Medulla oblongata (tissue), 1 donor: Measurements from ENCODE around the gene EHMT1.

Source experiments
- DNase-seq: peaks from one replicate; pipeline ENCODE4 v3.0.0-alpha.2; 2015; ENCODE audit errors: extremely low spot score

EHMT1 gene

DNA sequence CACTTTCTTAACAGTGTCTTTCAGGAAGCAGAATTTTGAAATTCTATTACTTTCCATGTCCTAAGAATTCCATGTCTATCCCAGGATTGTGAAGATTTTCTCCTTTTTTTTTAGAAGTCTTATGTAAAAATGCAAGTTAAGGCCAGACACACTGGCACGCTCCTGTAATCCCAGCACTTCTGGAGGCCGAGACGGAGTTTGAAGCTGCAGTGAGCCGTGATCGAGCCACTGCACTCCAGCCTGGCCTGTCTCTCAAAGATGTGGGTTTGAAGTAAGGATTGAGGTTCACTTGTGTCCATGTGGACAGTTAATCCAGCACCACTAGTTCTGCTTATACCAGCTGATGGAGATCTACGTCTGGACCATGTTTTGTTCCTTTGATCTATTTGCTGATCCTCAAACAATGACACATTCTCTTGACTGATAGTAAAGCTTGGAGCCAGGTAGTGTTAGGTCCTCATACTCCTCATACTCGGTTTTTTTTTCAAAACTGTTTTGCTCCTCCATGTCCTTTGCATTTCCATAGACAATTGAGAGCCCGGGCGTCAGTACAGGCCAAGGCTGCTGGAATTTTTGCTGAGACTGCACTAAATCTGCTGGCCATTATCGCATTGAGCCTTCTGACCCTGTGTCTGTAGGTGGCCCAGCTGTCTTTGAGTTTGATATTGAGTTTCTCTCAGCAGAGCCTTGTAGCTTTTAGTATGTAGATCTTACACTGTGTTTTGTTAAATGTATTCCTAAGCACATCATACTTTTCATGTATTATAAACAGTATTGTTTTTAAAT is 205.4 kb downstream of the EHMT1 start:
- no peak for DNase-seq

DNA sequence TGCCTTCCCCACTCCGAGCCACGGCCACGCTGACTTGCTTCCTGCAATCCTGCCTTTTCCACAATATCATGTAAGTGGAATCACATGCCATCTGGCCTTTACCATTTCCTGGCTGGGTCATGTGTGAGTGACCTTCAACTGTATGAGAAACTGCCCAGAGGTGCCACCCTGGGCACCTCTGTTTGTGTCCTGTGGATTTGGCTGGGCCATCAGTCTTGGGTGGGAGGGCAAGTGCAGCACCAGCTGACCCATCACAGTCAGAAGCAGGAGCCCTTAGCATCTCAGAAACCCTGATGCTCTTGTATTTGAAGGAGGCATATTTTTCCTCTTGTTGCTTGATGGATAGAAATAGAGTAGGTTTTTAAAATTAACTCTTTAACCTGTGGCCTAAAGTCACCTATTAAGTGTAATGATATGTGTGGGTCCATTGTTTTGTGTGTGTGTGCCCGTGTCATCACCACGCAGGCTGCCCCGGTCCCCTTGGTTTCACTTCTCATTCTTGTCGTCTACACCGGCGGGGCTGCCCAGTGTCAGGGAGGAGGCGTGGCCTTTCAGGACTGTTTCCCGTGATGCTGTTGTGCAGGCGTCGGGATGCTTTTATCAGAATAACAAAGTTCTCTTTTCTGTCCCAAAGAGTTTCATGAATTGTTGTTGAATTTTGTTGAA is 206.7 kb downstream of the EHMT1 start:
- DNase-seq = no peak

DNA sequence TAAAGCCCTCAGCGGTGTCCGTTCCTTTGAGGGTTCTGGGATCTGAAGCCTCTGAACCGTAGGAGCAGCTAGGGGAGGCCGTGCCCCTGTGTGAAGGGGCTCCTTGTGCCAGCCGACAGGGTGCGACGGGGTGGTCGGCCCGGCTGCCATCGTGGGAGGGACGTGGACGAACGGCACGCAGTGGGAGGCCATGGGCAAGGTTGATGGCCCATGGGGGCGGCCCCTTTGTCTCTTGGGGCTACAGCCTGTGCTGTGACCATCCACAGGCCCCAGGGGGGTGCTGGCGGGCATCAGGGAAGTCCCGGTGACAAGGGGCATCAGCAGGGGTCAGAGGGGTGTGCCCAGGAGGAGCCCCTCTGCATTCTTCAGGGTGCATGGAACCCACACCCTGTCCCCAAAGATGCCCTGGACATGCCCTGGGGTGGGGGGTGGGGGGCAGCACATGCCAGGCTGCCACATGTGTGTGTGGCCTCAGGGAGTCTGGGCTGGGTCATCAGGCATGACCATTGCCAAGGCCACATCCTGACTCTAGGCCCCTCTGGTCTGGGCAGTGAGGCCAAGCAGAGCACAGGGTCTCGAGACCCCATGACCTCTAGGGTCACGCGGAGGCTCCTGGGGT is 209.2 kb downstream of the EHMT1 start:
- no peak for DNase-seq

DNA sequence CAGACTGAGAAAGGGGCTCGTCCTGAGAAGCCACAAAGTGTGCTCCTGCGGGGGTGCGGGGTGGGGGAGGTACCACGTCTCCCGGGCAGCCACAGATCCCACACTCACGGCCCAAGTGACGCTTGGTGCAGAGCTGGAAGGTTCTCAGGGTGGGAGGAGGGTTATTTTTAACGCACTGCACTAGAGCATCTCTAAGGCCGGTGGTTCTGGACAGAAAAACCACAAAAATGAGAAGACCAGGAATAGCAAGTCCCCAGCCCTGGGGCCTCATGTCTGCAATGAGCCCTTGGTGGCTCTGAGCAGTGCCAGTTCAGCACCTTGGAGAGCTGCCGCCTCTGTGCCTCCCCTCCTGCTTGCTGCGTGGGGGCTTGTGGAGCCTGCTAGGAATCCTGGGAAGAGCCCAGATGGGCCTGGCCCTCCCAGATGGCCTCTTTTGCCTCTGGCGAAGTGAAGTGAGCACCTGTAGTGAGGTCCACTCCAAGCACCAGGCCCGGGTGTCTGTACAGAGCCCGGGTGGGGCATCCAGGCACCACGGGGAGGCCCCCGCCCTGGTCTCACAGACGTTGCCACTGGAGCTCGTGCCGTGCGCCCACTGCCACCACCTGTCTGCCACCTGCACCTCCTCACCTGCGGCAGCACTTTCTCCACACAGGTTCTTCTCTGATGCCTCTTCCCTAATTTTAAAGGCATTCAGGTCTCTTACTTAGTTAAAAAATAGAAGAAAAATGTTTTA is 209.9 kb downstream of the EHMT1 start:
- no peak for DNase-seq

DNA sequence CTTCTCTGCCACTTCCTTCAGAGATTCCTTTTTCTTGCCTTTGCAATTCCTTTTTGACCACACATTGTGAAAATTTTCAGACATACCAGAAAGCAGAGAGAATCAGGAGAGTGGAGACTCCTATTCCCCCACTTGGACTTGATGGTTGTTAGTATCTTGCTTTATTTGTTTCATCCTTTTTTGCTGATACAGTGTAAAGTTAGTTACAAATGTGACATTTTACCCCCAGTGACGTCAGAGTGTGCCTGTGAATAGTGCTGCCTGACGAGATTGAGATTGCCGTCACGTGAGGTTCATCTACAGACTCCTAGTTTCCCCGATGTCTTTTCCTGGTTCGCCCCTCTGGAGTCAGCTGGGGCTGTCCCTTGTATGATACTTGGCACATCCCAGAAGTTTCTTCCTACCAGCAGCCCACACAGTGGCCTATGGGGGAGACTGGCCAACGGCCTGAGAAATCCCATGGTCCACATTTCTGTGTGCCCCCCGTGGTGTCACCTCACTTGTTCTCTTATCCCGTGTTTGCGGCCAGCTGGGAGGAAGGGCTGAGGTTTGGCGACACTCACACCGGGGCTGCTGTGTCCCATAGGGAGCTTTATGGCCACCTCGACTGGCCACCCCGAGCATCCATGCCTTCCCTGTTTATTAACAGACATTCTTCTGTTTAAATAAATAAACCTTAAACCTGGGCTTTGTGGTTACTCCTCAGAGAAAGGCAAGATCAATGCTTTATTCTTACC is 210.6 kb downstream of the EHMT1 start:
- no peak for DNase-seq

DNA sequence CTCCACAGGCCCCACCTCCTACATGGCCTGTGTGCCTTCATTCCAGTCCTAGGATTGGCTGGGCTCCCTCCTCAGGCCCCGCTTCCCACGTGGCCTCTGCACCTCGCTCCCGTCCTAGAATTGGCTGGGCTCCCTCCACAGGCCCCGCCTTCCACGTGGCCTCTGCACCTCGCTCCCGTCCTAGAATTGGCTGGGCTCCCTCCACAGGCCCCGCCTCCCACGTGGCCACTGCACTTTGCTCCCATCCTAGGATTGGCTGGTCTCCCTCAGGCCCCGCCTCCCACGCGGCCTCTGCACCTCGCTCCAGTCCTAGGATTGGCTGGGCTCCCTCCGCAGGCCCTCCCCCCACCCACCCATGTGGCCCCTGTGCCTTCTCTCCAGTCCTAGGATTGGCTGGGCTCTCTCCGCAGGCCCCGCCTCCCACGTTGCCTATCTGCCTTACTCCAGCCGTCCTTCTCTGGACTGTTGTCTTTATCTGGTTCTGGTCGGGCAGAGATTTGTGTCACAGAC is 213.4 kb downstream of the EHMT1 start:
- DNase-seq = no peak

DNA sequence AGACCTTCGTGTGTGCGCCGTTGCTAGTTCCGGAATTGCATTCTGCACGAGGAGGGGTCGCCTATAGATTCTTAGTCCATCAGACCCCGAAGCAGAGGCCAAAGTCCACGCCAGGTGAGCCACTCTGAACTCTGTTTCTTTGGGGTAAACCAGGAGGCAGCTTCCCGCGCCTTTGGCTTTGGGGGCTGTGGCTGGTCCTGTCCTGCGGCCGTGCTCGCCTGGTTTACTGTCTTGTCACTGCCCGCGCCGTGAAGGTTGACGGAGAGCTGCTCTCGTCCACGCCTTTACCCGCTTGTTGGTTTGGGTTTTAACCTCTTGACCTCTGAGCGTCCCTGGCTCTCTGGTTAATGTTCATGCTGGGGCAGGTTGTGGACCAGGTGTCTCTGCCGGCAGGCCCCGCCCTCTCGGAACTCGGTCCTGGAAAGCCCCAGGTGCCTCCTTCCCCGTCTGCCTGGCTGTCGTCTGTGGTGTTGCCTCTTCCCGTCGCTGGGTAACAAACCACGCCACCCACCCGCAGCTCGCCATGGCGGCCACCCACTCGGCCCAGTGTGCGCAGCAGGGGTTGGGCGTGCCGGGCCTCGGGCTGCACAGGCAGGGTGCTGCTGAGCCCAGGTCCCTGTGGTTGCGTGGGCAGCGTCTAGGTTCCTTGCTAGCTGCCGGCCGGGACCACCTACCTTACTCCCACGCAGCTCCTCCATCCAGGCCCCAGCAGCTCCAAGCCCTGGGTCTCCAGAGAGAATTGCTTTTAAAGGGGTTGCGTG is 214.2 kb downstream of the EHMT1 start:
- no peak for DNase-seq

DNA sequence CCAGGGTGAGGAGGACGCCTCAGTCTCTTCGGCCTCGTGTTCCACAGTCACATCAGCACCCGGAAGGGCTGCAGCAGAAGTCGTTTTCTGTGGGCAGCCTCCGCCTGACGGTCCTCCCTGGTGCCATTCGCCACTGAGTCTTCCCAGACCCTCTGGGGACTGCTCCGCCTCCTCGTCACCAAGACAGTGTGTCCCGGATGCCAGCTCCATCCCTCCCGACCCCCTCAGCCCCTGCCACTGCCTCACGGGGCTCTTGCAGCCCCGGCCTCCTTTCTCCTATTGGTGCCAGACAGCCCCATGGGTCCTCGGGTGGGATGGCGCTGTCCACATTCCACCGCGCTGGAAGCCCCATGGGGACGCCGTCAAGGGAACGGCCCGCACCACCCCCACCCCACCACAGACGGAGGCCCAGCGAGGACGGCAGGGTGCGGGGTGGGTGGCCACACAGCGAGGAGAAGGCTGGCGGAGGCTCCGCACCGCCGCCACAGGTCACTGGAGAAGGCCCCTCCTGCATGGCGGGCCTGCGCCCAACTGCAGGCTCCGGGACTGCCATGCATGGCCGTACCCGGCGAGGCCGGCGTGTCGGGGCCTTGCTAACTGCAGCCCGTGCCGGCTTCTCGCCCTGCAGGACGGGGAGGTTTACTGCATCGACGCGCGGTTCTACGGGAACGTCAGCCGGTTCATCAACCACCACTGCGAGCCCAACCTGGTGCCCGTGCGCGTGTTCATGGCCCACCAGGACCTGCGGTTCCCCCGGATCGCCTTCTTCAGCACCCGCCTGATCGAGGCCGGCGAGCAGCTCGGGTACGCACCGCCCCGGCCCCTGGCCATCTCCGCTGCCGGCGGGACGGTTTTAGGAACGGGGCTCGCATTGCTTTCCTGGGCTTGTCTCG is 215.2 kb downstream of the EHMT1 start:
- no peak for DNase-seq

DNA sequence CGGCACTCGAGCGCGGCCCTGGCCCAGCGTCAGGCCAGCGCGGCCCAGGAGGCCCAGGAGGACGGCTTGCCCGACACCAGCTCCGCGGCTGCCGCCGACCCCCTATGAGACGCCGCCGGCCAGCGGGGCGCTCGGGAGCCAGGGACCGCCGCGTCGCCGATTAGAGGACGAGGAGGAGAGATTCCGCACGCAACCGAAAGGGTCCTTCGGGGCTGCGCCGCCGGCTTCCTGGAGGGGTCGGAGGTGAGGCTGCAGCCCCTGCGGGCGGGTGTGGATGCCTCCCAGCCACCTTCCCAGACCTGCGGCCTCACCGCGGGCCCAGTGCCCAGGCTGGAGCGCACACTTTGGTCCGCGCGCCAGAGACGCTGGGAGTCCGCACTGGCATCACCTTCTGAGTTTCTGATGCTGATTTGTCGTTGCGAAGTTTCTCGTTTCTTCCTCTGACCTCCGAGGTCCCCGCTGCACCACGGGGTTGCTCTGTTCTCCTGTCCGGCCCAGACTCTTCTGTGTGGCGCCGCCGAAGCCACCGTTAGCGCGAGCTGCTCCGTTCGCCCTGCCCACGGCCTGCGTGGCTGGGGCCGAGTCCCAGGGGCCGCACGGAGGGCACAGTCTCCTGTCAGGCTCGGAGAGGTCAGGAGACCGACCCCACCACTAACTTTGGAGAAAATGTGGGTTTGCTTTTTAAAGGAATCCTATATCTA is 216.2 kb downstream of the EHMT1 start:
- no peak for DNase-seq

DNA sequence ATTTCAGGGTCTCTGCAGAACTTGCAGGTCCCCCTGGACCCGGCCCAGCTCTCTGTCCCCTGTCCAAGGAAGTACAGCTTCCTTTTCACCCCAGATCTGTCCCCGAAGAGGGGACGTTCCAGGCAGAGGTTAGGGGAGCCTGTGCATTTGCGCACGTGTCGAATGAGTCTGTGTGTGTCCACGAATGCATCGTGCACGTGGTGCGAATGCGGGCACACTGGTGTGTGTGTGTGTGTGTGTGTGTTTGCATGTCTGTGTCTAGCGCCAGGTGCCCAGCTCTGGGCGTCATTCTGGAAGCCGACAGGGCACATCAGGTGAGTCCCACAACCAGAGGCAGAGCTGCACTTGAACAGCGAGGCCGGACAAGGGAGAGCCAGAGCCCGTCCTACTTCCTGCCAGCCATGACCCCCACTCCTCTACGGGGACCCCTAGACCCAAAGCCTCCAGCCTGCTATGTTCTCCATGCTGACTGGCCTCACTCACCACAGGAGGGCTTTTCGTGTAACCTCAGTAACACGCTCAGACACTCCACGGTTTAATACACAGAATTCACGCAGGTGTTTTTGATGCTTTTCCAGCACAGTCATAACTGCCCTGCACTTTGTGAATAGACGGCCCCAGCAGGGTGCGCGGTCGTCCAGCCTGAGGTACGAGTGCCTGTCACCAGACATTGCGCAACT is 217.5 kb downstream of the EHMT1 start:
- DNase-seq = no peak

DNA sequence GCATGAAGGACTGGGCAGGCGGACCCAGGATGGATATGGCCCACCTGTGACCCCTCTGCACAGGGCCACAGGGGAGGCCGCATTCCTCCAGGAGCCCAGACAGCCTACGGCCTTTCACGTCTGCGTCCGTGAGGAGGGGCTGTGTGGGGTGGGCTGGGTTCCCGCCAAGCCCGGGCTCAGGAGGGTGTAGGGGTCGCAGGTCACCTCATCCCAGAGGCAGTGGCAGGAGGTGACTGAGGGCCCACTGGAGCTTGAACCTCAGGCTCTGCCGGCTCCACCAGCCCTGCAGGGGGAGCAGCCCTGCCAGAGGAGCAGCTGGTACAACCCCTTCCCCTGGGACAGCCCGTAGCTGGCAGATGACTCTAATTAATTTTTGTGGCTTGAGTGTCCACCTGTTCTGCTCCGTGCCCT is 218.0 kb downstream of the EHMT1 start:
- no peak for DNase-seq

DNA sequence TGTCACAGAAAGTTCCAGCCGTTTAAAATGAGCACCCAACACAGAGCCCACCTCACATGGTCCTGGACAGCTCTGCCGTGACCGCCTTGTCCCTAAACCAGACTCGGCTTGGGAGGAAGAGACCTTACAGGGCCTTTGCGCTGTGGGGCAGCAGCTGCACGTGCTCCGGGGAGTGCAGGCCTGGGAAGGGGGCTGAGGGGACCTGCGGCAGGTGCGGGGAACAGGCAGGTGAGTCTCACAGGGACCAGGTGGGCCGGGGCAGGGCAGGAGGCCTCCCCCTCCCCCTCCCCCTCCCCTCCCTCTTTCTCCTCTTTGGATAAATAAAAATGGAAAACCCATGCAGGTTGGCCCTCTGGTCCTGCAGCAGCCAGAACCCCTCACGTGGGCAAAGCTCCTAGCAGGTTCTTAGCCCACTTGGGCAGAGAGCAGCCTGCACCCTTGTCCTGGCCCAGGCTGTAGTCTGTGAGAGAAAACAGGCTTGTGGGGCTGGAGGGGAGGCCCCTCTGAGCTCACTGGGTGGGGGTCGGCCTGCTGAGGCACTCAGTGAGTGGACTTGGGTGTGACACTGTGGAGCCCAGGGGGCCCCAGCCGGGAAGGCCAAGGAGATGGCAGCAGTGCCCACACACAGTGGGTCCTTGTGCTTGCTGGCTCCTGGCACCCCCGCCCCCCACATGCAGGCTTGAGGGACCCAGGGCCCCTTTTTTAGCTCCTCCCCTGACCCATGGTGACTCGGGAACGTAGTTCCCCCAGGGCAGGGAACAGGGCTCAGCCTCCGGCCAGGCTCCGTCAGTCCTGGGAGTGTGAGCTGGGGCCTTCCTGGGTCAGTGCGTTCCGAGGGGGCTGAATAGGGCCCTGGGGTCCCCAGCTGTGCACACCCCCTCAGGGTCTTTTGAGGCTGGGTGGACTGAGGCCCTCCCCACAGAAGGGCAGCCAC is 218.8 kb downstream of the EHMT1 start:
- DNase-seq = no peak

DNA sequence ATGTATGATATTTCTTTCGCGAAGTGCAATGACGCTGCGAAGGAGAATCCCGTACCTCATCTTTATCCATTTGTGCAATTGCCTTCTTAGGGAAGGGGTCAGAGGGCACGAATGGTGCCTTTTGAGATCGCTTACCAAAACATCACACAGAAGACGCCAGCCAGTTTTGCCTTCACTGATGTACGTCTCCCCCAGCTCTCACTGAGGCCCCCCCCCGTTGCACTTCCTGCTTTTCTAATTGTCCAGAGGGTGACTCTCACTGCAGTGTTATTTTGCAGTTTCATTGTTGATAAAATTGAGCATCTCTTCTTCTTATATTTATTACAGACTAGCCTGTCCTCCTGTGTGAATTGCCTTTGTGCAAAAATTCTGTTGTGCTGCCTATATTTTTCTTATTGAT is 219.8 kb downstream of the EHMT1 start:
- no peak for DNase-seq

DNA sequence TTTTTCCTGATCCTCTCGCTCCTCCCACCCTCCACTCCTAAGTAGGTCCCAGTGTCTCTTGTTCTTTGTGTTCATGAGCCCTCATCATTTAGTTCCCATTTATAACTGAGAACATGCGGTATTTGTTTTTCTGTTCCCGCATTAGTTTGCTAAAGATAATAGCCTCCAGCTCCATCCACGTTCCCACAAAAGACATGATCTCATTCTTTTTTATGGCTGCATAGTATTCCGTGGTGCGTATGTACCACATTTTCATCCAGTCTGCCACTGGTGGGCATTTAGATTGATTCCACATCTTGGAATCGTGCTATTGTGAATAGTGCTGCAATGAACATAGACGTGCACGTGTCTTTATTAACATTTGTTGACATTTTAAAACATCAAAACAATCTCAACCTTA is 224.6 kb downstream of the EHMT1 start:
- DNase-seq = no peak

DNA sequence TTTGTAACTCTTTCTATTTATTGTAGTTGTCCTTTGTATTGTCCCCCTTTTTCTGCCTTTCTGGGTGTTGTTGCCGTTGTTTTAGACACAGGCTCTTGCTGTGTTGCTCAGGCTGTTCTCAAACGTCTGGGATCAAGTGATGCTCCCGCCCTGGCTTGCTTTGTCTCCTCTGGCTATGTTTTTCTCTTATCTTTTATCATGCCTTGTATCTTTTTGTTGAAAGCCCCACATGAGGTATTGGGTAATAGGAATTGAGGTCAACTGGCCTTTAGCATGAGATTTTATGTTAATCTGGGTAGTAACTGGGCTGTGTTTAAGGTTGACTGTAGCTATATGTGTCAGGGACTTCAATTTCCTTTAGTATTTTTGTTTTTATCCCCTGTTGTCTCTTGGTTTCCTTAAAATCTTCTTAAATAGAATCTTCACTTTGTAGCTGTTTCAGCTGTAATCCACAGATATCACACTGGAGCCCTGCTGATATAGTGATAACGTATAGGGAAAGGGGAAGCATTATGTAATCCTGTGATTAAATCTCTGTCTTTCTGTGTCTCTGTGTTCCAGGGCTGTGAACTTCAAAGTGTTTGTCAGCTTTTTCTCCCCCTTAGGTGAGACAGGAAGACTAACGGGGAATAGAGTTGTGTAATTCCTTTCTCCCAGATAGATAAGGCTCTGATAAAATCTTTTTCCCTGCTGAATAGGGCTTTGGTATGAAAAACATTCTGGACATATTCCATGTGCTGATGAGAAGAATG is 232.9 kb downstream of the EHMT1 start:
- DNase-seq = no peak

DNA sequence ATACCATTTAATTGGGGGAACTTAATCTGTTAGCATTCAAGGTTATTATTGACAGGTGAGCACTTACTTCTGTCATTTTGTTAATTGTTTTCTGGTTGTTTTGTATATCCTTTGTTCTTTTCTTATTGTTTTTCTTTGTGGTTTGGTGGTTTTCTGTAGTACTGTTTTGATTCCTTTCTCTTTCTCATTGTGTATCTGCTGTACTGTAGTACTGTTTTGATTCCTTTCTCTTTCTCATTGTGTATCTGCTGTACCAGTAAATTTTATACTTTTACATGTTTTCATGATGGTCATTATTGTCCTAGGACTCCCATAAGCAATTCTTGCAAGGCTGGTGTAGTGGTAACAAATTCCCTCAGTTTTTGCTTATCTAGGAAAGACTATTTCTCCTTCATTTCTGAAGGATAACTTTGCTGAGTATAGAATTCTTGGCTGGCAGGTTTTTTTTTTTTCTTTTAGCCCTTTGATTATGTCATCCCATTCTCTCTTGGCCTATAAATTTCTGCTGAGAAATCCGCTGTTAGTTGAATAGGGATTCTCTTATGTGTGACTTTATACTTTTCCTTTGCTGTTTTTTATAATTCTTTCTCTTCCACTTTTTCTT is 234.7 kb downstream of the EHMT1 start:
- no peak for DNase-seq
